KOPT-K1 (cell line): ENCODE measurements around the gene KLHL26.

Experiments used
- H3K27ac ChIP-seq: fragments of 200-600 bp; sonication (generic); 2 replicates; pipeline ENCODE4 v1.5.1; 2016; ENCODE audit warnings: antibody characterized with exemption, mild to moderate bottlenecking, low read depth, low read length; ENCODE audit not compliant: poor library complexity, severe bottlenecking
- H3K36me3 ChIP-seq: fragments of 200-600 bp; sonication (generic); 2 replicates; pipeline ENCODE4 v1.5.1; 2017; ENCODE audit warnings: antibody characterized with exemption, mild to moderate bottlenecking, low read length, moderate library complexity; ENCODE audit not compliant: insufficient read depth
- H3K9me3 ChIP-seq: fragments of 200-600 bp; sonication (generic); 2 replicates; pipeline ENCODE4 v1.5.1; 2017; ENCODE audit warnings: antibody characterized with exemption, low read length, mild to moderate bottlenecking; ENCODE audit not compliant: insufficient read depth, poor library complexity, severe bottlenecking

KLHL26 gene

DNA sequence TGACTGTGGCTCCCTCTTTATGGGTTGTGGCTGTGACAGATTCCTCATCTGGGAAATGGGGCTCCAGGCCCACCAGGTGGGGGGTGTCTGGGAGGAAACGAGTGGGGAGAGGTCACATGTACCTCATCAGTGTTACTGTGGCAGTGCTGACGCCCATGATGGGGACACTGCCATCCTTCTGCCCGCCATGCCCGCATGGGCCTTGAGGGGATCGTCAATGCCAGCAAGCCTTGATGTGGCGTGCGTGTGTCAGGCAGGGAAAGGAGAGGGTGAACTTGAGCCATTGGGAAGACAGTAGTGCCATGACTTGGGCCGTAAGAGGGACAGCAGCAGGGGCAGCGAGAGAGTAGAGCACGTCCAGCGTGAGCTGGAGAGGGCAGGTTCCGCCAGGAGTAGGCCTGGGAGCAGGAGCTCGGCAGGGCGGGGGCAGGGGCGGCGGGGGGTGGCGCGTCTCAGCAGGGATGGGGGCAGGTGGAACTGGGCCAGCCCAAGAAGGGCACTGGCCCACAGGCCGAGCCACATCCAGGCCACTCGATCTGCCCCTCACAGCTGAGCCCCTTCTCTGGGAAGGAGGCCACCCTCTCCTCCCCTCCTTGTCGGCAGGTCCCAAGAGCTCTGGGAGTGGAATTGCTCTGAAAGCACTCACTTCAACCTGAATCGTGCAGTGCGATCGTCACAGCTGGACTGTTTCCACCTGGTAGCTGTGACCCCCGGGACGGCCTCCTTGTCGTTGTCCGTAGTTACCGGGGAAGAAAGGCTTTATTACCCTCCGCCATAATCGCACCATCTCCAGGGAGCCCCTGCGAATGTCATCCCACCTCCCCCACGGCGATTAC, 9.9 kb downstream of the KLHL26 start:
- Histone ChIP-seq H3K27ac (no peak overlapping the region), H3K36me3 (peaks cover 4% of the 10 kb centered on the region; the same call in 1 of the 2 replicates), H3K9me3 (no peaks in the 10 kb centered on the region)

DNA sequence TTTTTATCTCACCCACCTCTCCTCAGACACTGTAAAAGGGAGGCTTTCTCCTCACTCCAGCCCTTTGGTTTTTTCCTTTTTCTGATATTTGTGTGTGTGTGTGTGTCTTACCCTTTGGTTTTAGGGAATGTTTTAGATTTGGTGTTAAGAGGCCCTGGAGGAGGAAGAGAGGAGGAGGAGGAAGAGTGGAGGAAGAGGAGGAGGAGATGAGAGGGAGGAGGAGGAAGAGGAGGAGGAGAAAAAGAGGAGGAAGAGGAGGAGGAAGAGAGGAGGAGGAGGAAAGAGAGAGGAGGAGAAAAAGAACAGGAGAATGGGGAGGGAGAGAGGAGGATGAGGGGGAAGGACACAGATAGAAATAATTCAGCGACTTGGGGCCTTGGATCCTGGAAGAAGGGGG, 10.5 kb downstream of the KLHL26 start:
- Histone ChIP-seq H3K36me3 (peaks cover 4% of the 10 kb centered on the region; the same call in 1 of the 2 replicates), H3K9me3 (no peaks in the 10 kb centered on the region), H3K27ac (no peak overlapping the region)

DNA sequence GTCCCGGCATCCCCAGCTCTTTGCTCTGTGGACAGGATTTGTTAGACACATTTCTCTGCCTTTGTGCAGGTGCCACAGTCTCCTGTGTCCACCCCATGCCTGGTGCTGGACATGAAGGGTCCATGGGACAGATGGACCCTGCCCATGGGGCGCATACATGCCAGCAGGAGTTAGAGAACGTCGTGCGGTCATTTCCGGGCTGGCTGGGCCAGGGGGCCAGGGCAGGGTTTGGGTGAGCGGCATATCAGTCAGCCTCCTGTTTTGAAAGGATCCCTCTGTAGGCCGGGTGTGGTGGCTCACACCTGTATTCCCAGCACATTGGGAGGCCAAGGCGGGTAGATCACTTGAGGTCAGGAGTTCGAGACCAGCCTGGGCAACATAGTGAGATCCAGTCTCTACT, 11.0 kb downstream of the KLHL26 start:
- H3K27ac ChIP-seq = no peak overlapping the region
- H3K9me3 ChIP-seq = no peaks in the 10 kb centered on the region
- peaks cover 4% of the 10 kb centered on the region; the same call in 1 of the 2 replicates for H3K36me3 ChIP-seq

- peaks cover 4% of the 10 kb centered on the region; the same call in 1 of the 2 replicates for H3K36me3 ChIP-seq
- no peak overlapping the region for H3K27ac ChIP-seq
- no peaks in the 10 kb centered on the region for H3K9me3 ChIP-seq
Measured at GRCh38 chr19:18648973-18649315, 12.1 kb downstream of the KLHL26 start.

DNA sequence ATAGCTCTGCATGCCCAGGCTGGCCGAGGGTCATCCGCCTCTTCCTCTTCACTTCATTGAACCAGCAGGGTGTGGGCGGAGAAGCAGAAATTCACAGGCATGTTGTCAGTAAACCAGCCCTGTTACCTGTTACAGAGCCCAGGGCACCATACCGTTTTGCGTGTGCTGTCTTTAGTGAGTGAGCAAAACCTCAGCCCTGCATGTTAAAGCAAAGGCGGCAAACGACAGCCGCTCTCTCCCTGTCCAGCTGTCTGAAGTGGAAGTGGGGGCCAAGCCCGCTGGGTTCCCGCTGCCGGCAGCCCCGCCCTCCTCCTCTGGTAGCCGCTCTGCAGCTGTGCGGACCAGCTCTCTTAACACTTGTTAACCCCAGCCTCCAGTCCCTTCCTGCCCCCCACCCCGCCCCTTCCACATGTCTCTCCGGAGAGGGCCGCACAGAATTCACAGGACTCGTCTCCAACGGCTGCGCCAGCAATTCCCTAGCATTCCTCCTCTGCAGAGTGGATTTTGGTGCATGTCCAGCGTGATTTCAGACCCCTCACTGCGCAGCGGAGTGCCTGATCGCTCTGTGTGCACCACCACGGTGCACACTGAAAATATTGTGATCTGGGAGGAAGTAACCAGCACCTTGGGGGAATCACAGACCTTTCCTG, 12.7 kb downstream of the KLHL26 start:
- Histone ChIP-seq H3K9me3 (no peaks in the 10 kb centered on the region), H3K27ac (no peak overlapping the region), H3K36me3 (peaks cover 4% of the 10 kb centered on the region; the same call in 1 of the 2 replicates)

GRCh38 chr19:18650021-18650390, 13.2 kb downstream of the KLHL26 start:
- Histone ChIP-seq H3K36me3 (peaks cover 4% of the 10 kb centered on the region; the same call in 1 of the 2 replicates), H3K27ac (no peak overlapping the region), H3K9me3 (no peaks in the 10 kb centered on the region)

DNA sequence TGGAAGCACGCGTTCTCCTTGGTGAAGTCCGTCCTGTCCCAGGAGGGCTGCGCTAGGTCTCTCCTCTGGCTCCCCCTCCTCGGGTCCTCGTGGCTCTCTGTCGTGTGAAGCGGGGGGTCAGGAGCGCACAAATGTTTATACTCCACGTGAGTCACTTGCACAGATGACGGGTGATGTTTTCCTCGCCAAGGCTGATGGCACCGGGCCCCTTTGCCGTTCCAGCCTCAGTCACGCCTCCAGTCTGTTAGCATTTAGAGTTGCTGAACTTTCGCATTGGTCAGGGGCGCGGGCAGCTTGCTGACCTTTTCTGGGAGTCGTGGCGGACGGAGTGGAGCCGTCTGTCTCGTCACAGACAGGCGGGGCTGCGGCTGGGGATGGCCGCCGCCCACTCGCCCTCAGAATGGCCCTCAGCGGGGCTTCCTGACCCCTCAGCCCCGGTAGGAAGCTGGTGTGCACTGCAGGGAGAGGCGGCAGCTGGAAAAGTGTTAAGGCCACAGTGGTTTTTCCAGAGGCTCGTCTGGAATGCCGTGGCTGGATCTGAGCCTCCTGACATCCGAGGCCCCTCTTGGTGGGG, 13.7 kb downstream of the KLHL26 start:
- H3K27ac ChIP-seq = no peak overlapping the region
- H3K36me3 ChIP-seq = peaks cover 4% of the 10 kb centered on the region; the same call in 1 of the 2 replicates
- no peaks in the 10 kb centered on the region for H3K9me3 ChIP-seq

- H3K9me3 ChIP-seq = no peaks in the 10 kb centered on the region
- no peak overlapping the region for H3K27ac ChIP-seq
- H3K36me3 ChIP-seq = peaks cover 4% of the 10 kb centered on the region; the same call in 1 of the 2 replicates
Measured at GRCh38 chr19:18651300-18651699, 14.5 kb downstream of the KLHL26 start.

GRCh38 chr19:18651733-18652132, 14.9 kb downstream of the KLHL26 start:
- no peaks in the 10 kb centered on the region for H3K9me3 ChIP-seq
- peaks cover 4% of the 10 kb centered on the region; the same call in 1 of the 2 replicates for H3K36me3 ChIP-seq
- H3K27ac ChIP-seq = no peak overlapping the region

DNA sequence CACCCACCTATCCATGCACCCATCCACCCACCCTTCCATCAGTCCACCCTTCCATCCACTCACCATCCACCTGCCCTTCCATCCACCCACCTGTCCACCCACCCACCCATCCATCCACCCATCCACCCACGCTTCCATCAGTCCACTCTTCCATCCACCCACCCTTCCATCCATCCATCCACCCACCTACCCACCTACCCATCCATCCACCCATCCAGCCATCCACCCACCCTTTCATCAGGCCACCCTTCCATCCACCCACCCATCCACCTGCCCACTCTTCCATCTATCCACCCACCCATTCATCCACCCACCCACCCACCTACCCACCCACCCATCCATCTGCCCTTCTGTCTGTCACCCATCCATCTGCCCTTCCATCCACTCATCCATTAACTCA, 17.0 kb downstream of the KLHL26 start:
- Histone ChIP-seq H3K27ac (no peak overlapping the region), H3K36me3 (peaks cover 4% of the 10 kb centered on the region; the same call in 1 of the 2 replicates), H3K9me3 (no peaks in the 10 kb centered on the region)

DNA sequence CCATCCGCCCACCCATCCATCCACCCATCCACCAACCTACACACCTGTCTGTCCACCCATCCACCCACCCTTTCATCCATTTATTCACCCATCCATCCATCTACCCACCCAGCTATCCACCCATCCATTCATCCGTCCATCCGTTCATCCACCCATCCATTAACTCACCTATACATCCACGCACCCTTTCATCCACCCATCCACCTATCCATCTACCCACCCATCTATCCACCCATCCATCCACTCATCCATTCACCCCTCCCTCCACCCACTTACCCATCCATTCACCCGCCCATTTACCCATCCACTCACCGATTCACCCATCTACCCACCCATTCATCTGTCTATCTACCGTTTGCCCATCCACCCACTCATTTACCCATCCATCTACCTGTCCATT, 17.6 kb downstream of the KLHL26 start:
- H3K27ac ChIP-seq = no peak overlapping the region
- H3K36me3 ChIP-seq = no peaks in the 10 kb centered on the region; the same call in 1 of the 2 replicates
- H3K9me3 ChIP-seq = no peaks in the 10 kb centered on the region

DNA sequence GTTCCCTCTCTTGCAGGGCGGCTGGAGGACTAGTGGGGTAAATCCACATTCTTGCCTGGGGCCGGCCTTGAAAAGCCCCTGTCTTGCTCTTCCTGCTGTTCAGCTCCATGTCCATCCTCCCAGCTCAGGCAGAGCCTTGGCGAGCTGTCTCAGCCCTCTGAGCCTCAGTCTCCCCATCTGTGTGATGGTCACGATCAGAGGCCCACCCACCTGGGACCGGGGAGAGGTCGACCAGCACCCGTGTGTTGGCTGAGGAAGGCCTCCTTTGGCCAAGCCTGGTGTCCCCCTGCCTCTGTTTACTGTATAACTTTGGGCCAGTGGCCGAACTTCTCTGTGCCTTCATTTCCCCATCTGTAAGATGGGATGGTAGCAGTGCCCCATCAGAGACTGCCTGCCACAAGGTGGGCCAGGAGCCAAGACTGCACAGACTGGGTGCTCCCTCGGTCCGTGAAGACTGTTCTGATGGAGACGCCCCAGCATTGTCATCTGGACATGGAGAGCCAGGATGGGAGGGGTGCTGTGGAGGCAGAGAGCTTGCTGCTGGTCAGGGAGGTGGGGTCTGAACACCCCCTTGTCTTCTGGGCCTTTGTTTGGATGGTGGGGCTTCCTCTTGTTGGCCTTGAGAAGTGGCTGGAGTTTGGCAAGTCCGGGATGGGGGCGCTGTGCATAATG, 18.5 kb downstream of the KLHL26 start:
- Histone ChIP-seq H3K27ac (no peak overlapping the region), H3K9me3 (no peaks in the 10 kb centered on the region), H3K36me3 (no peaks in the 10 kb centered on the region; the same call in 1 of the 2 replicates)

GRCh38 chr19:18656337-18657086, 19.7 kb downstream of the KLHL26 start:
- Histone ChIP-seq H3K9me3 (no peaks in the 10 kb centered on the region), H3K36me3 (no peaks in the 10 kb centered on the region), H3K27ac (no peak overlapping the region)

DNA sequence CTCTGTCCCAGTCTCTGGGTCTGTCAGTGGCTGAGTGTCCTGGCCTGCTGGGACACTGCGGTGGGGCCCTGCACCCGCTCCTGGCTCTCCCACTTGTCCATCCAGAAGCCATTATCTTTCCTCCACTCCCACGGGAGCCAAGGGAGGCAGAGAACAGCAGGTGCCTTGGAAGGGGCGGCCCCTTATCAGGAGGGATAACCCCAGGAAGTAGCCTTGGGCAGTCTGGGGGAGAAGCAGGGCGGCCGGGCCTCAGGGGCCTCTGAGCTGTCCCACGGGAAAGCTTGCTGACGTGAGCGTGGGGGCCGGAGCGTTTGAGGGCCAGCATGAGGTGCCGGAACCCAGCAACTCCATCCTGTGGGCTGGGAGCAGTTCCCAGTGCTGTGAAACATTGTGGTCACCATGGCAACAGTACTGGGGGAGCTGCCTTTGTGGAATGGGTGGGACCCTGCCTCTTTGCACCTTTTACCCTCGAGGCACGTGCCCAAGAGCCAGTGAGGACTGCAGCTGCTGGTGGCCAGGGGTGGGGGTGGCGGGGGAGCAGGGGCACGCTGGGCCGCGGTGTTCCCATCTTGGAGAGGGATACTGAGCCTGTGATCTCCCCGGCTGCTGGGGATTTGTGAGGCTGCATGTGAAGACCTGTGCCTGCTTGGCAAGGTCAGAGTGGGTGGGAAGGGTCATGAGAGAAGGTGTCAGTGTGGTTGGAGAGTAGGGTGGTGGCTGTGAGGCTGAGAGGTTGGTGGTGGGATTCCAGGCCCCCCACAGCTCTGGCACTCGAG, 20.9 kb downstream of the KLHL26 start:
- Histone ChIP-seq H3K9me3 (no peaks in the 10 kb centered on the region), H3K27ac (no peak overlapping the region), H3K36me3 (no peaks in the 10 kb centered on the region; the same call in 1 of the 2 replicates)
